Putamen (tissue), 1 donor: ENCODE data around the gene DCDC2.
A peak's percentile ranks its signal among the peaks of the same experiment; 100 is the strongest.
"Not testable (repeated sequence)": the region's sequence is repeated elsewhere in the genome, so short reads cannot be mapped to it uniquely, and the experiment has no call there.

Experiments
- DNase-seq: peaks from one replicate; pipeline ENCODE4 v3.0.0-alpha.2; 2016; ENCODE audit warnings: low spot score

Gene DCDC2

GRCh38 chr6:24145690-24146131, 212.1 kb downstream of the DCDC2 start:
- no peak for DNase-seq

DNA sequence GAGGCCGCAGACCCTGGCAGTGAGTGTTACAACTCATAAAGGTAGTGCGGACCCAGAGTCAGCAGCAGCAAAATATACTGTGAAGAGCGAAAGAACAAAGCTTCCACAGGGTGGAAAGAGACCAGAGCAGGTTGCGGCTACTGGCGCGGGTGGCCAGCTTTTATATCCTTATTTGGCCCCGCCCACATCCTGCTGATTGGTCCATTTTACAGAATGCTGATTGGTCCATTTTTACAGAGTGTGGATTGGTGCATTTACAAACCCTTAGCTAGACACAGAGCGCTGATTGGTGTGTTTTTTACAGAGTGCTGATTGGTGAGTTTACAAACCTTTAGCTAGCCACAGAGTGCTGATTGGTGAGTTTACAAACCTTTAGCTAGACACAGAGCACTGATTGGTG, 215.1 kb downstream of the DCDC2 start:
- not testable (repeated sequence) for DNase-seq

- DNase-seq: no peak
Measured at GRCh38 chr6:24140591-24140990, 217.3 kb downstream of the DCDC2 start.

DNA sequence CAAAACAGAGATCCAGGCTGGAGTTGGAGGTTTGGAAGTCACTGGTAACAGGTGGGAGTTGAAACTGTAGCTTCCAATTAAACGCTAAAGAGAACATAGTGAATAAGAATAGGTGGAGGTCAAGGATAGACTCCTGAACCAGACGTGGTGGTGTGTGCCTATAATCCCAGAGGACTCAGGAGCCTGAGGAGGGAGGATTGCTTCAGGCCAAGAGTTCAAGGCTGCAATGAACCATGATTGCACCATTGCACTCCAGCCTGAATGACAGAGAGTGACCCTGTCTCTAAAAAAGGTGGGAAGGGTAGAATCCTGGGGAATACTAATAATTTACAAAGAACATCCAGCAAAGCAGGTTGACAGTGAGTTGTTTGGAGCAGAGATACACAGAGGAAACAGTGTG, 218.2 kb downstream of the DCDC2 start:
- no peak for DNase-seq

GRCh38 chr6:24139080-24139479, 218.8 kb downstream of the DCDC2 start:
- DNase-seq: no peak

GRCh38 chr6:24131751-24132150, 226.1 kb downstream of the DCDC2 start:
- DNase-seq: peak; percentile 65

GRCh38 chr6:24127316-24127715, 230.5 kb downstream of the DCDC2 start:
- no peak for DNase-seq

DNA sequence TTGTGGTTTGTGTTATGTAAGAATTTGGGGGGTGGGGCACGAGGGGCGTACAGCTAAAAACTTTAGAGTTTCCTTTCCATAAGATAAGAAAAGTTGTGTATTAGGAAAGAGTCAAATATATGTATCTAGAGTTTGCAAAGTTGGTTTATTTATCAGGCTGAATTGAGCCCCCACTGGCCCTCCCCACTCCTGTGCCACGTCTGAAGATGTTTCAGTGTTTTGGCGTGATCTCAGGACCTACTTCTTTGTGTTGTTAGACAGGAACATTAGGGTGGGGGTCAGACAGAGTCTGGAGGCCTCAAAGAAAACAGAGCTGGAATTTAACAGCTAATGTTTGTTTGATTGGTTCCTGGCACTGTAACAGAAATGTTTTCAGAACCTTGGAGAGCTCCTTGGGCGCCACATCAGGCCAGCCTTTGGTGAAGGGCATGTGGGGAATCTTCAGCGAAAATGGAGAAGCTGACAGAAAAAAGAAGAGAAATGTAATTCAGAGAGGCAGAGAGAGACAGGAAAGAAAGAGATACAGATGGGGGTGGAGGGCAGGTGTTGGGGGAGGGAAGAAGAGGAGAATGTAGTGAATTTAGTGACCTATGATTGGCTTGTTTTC, 231.2 kb downstream of the DCDC2 start:
- DNase-seq: no peak

- DNase-seq: peak; percentile 52
Measured at GRCh38 chr6:24125980-24126379, 231.9 kb downstream of the DCDC2 start, which contains the start of gene NRSN1. TSS of gene NRSN1 (plus strand) at chr6:24126215. CDS start at chr6:24134328, 8,113 bp downstream.

GRCh38 chr6:24122139-24122538, 235.7 kb downstream of the DCDC2 start:
- DNase-seq: no peak
